ENCODE results near the gene NEDD4. TPM values are rescaled to one million over a fixed set of nuclear protein-coding genes. Genes with fewer than 3 reads are reported as not detected.
"Not testable (repeated sequence)": the region's sequence is repeated elsewhere in the genome, so short reads cannot be mapped to it uniquely, and the experiment has no call there.

Gene NEDD4
- total RNA-seq, 1 experiment from 2014 or later = 19.5 TPM

DNA sequence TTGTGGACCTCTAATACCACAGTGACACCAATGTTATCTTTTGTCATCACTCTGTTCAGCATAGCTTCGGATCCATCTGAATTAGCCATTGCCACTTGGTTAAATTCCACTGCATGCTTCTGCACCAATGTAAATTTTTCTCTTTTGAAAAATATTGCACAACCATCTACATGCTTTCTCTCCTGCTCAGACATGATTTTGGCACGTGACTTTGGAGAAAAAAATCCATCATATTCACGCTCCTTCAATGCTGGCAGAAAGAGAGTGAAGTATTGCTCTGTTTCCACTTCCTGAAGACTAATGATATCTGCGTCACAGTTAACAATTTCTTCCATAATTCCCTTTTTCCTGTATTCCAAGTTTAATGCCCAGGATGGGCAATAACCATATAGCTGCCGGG lies 13.0 kb upstream of the NEDD4 start:
- DNase-seq (ENCODE audit: low read depth) = not testable (repeated sequence)

DNA sequence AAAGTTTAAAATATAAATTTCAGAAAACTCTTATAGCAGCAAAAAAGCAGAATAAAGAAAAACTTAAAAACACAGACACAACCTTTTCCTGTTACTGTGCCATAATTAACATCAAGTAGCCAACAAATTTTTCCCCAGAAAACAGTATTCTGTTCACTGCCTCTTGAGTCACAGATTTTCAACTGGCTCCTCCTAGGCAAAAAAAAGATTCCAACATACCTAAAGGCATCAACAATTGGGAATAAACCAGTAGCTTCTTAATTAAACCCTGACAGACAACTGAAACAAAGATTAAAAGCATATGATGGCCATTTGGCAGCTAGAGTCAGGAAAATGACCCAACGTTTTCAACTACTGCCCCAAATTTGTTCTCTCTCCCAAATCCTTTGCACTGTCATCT lies 10.9 kb upstream of the NEDD4 start:
- DNase-seq (ENCODE audit: low read depth) = not testable (repeated sequence)

GRCh38 chr15:56003777-56004176 lies 10.4 kb upstream of the NEDD4 start:
- DNase-seq (ENCODE audit: low read depth) = not testable (repeated sequence)

DNA sequence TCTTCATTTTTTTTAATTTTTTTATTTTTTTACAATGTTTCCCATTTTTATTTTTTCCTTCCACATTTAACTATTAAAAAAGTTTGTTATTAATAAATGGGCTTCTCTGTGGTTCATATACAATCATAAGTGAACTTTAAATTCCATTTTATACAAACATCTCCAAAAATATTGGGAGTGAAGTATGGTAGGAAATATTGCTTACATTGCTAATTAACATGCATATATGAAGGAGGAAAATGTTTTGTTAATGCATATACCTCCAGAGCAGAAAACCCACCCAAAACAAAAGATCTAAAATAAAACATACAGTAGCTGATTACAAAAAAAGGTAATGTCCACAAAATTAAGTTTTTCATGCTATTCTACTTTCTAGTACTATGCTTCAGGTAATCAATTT lies 9.9 kb upstream of the NEDD4 start:
- DNase-seq (ENCODE audit: low read depth) = not testable (repeated sequence)

DNA sequence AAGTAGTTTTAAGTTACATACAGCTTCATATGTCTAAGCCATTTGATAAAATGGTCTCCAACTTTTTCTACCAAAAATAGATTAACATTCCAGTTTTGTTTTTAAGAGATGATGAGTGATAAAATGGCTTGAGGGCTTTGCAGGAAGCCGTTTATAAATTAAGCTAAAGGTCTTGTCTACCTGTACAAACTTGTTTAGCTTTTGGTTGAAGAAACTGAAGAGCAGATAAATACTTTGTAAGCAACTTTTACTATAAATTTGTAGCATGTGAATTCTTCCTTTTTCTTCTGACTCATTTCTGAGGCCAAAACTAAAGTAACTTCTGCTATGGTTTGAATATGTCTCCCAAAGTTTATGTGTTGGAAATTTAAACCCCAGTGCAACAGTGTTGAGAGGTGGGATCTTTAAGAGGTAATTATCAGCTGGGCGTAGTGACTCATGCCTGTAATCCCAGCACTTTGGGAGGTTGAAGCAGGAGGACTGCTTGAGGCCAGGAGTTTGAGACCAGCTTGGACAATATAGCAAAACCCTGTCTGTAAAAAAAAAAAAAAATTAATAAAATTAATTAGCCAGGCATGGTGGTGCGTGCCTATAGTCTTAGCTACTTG lies 8.2 kb upstream of the NEDD4 start:
- DNase-seq (ENCODE audit: low read depth) = no peak

GRCh38 chr15:55999658-56000057 lies 6.2 kb upstream of the NEDD4 start:
- DNase-seq (ENCODE audit: low read depth) = peak; percentile 11

DNA sequence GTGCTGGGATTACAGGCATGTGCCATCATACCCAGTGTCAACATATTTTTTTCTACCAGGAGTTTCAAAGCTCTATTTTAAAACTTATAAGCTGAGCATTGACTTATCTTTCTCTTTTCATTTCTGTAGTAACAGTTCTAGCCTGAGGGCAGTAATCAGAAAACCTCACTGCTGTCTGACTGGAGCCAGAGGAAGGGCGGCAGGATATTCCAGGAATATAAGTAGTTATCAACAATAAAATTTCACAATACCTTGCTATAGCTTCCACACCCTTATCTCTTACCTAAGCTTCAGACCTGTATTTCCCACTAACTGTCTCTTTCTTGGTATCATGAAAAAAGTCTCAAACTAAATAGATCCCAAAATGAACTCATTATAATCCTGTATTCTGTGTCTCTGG lies 5.1 kb upstream of the NEDD4 start:
- DNase-seq (ENCODE audit: low read depth) = no peak

GRCh38 chr15:55993804-55994560 lies 570 bp upstream of the NEDD4 start:
- DNase-seq (ENCODE audit: low read depth) = peak; percentile 54

GRCh38 chr15:55992769-55993110 lies 672 bp downstream of the NEDD4 start:
- DNase-seq (ENCODE audit: low read depth) = no peak

- peak; percentile 4 for DNase-seq (ENCODE audit: low read depth)
Measured at GRCh38 chr15:55991802-55992768, 1.3 kb downstream of the NEDD4 start.

GRCh38 chr15:55990998-55991397 lies 2.4 kb downstream of the NEDD4 start:
- DNase-seq (ENCODE audit: low read depth) = no peak

GRCh38 chr15:55990516-55990915 lies 2.9 kb downstream of the NEDD4 start:
- DNase-seq (ENCODE audit: low read depth) = no peak

- DNase-seq (ENCODE audit: low read depth) = no peak
Measured at GRCh38 chr15:55989383-55989782, 4.0 kb downstream of the NEDD4 start.

- DNase-seq (ENCODE audit: low read depth) = no peak
Measured at GRCh38 chr15:55981582-55982249, 11.7 kb downstream of the NEDD4 start.

GRCh38 chr15:55980511-55980910 lies 12.9 kb downstream of the NEDD4 start:
- DNase-seq (ENCODE audit: low read depth) = no peak

- DNase-seq (ENCODE audit: low read depth) = no peak
Measured at GRCh38 chr15:55977231-55977630, 16.2 kb downstream of the NEDD4 start.

GRCh38 chr15:55970286-55970685 lies 23.1 kb downstream of the NEDD4 start:
- DNase-seq (ENCODE audit: low read depth) = no peak

DNA sequence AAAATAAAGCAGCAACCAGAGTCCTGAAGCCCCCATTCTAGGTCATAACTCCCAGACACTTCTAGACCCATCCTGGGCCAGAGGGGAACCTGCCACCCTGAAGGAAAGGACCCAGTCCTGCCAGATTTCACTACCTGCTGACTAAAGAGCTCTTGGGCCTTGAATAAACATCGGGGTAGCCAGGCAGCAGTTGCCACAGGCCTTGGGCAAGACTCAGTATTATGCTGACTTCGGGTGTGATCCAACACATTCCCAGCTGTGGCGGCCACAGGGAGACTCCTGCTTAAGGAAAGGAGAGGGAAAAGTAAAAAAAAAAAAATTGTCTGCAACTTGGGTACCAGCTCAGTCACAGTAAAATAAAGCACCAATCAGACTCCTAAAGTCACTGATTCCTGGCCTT lies 23.8 kb downstream of the NEDD4 start:
- no peak for DNase-seq (ENCODE audit: low read depth)

DNA sequence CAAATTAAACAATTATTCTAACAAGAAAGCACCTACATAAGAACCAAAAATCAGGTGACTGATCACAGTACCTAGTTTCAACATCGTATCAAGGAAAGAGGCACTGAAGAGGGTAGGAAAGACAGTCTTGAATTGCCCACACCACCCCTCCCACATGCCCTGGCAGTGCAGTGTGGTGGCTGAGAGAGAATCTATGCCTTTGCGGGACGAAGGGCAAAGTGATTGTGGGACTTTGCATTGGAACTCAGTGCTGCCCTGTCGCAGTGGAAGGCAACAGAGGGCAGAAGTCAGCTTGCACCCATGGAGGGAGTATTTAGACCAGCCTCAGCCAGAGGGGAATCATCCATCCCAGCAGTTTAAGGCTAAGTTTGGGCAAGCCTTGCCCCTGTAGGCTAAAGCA lies 24.5 kb downstream of the NEDD4 start:
- no peak for DNase-seq (ENCODE audit: low read depth)

GRCh38 chr15:55965091-55965490 lies 28.3 kb downstream of the NEDD4 start:
- DNase-seq (ENCODE audit: low read depth) = no peak

DNA sequence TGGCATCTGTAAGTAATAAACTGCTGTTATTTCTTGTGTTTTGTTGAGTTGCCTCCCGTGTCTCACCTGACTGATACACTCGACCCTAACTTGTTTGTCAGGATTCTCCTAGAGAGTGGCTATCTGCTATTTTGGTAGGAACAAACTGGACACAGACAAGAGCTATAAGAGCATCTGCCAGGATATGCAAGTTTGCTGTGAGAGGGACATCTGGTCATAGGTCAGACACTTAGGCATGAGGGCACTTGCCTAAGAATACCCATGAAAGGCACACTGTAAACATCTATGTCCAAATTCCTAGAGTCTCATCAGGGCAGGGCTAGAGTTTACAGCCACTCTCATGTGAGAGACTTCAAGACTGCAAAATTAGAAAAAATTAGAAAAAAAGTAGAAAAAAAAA lies 32.5 kb downstream of the NEDD4 start:
- DNase-seq (ENCODE audit: low read depth) = no peak

All from HT1080 (cell line).